Rectal smooth muscle tissue (tissue), 1 donor: Measurements from ENCODE around the gene PVR.
"Not testable (repeated sequence)": the region's sequence is repeated elsewhere in the genome, so short reads cannot be mapped to it uniquely, and the experiment has no call there.

Source experiments
- H3K27ac ChIP-seq: one replicate; pipeline ENCODE4 v1.7.0; 2013; ENCODE audit warnings: low read depth, low read length, inconsistent platforms
- H3K27me3 ChIP-seq: one replicate; pipeline ENCODE4 v1.7.0; 2013; ENCODE audit warnings: low read length; ENCODE audit not compliant: control insufficient read depth, insufficient read depth
- H3K36me3 ChIP-seq: one replicate; pipeline ENCODE4 v1.7.0; 2013; ENCODE audit warnings: low read length; ENCODE audit not compliant: control insufficient read depth, insufficient read depth
- H3K4me1 ChIP-seq: one replicate; pipeline ENCODE4 v1.7.0; 2013; ENCODE audit warnings: low read length; ENCODE audit not compliant: control insufficient read depth, insufficient read depth
- H3K4me3 ChIP-seq: one replicate; pipeline ENCODE4 v1.7.0; 2013; ENCODE audit warnings: low read length
- H3K9ac ChIP-seq: one replicate; pipeline ENCODE4 v1.7.0; 2013; ENCODE audit warnings: low read length

Gene PVR

GRCh38 chr19:44703336-44704078, 59.8 kb downstream of the PVR start:
- H3K4me3 ChIP-seq: no peak overlapping the region
- no peak overlapping the region for H3K9ac ChIP-seq
- H3K27me3 ChIP-seq: no peaks in the 10 kb centered on the region
- H3K27ac ChIP-seq: no peak overlapping the region
- H3K36me3 ChIP-seq: no peaks in the 10 kb centered on the region
- no peaks in the 10 kb centered on the region for H3K4me1 ChIP-seq

GRCh38 chr19:44704982-44705381, 61.3 kb downstream of the PVR start:
- Histone ChIP-seq H3K27ac (no peak overlapping the region), H3K9ac (no peak overlapping the region), H3K36me3 (no peaks in the 10 kb centered on the region), H3K4me3 (no peak overlapping the region), H3K4me1 (no peaks in the 10 kb centered on the region), H3K27me3 (no peaks in the 10 kb centered on the region)

- H3K27me3 ChIP-seq: no peaks in the 10 kb centered on the region
- no peak overlapping the region for H3K9ac ChIP-seq
- H3K36me3 ChIP-seq: no peaks in the 10 kb centered on the region
- no peak overlapping the region for H3K27ac ChIP-seq
- H3K4me1 ChIP-seq: no peaks in the 10 kb centered on the region
- H3K4me3 ChIP-seq: no peak overlapping the region
Measured at GRCh38 chr19:44705502-44706010, 61.8 kb downstream of the PVR start.

- no peaks in the 10 kb centered on the region for H3K36me3 ChIP-seq
- H3K4me1 ChIP-seq: no peaks in the 10 kb centered on the region
- H3K9ac ChIP-seq: no peak overlapping the region
- H3K4me3 ChIP-seq: no peak overlapping the region
- no peaks in the 10 kb centered on the region for H3K27me3 ChIP-seq
- H3K27ac ChIP-seq: no peak overlapping the region
Measured at GRCh38 chr19:44706506-44707236, 63.0 kb downstream of the PVR start.

- H3K36me3 ChIP-seq: no peaks in the 10 kb centered on the region
- H3K27me3 ChIP-seq: no peaks in the 10 kb centered on the region
- H3K27ac ChIP-seq: no peak overlapping the region
- no peak overlapping the region for H3K4me3 ChIP-seq
- no peaks in the 10 kb centered on the region for H3K4me1 ChIP-seq
- no peak overlapping the region for H3K9ac ChIP-seq
Measured at GRCh38 chr19:44707794-44708193, 64.1 kb downstream of the PVR start.

GRCh38 chr19:44708940-44709339, 65.2 kb downstream of the PVR start:
- Histone ChIP-seq H3K4me1 (no peaks in the 10 kb centered on the region), H3K4me3 (no peak overlapping the region), H3K9ac (no peak overlapping the region), H3K27me3 (no peaks in the 10 kb centered on the region), H3K27ac (no peak overlapping the region), H3K36me3 (no peaks in the 10 kb centered on the region)

- not testable (repeated sequence) for H3K27ac ChIP-seq, H3K9ac ChIP-seq, H3K27me3 ChIP-seq, H3K36me3 ChIP-seq, H3K4me1 ChIP-seq, H3K4me3 ChIP-seq
Measured at GRCh38 chr19:44709434-44710266, 65.9 kb downstream of the PVR start.

- no peak overlapping the region for H3K4me3 ChIP-seq
- H3K27me3 ChIP-seq: no peaks in the 10 kb centered on the region
- H3K9ac ChIP-seq: no peak overlapping the region
- H3K36me3 ChIP-seq: no peaks in the 10 kb centered on the region
- H3K4me1 ChIP-seq: no peaks in the 10 kb centered on the region
- H3K27ac ChIP-seq: no peak overlapping the region
Measured at GRCh38 chr19:44710483-44710882, 66.8 kb downstream of the PVR start.

GRCh38 chr19:44712864-44713515, 69.3 kb downstream of the PVR start:
- H3K27me3 ChIP-seq: no peaks in the 10 kb centered on the region
- H3K9ac ChIP-seq: no peak overlapping the region
- H3K36me3 ChIP-seq: no peaks in the 10 kb centered on the region
- no peak overlapping the region for H3K27ac ChIP-seq
- H3K4me3 ChIP-seq: no peak overlapping the region
- H3K4me1 ChIP-seq: no peaks in the 10 kb centered on the region
